Measurements from ENCODE around the gene HTR6.

The HTR6 gene

DNA sequence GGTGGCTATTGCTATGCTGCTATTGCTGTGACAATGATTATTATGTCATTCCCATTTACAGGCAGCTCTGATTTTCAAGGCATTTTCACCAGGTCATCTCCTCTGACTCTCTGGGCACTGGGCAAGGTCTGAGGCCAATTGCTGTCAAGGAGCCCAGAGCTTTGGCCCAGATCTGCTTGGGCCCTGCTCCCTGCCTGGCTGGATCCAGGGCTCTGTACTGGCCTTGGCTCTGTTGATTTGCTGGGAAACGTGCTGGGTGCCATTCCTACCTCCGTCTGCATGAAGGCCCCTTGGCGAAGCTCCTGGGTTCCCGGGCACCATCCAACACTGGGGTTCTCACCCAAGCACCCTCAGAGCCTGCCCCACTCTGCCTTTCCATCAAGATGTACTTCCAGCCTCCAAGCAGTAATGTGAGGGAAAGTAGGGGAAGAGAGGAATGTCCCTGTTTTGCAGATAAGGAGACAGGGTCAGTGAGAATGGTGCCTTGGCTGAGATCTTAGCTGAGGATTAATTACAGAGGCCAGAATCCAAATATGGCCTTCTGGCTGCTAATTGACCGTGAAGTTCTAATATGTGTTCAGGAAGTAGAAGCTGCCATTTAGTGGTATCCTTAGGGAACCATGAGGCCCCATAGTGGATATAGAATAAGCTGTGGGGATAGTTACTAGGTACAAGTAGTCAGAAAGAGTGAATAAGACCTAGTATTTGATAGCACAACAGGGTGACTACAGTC is 63.9 kb downstream of the HTR6 start:
- DNase-seq: no peak

DNA sequence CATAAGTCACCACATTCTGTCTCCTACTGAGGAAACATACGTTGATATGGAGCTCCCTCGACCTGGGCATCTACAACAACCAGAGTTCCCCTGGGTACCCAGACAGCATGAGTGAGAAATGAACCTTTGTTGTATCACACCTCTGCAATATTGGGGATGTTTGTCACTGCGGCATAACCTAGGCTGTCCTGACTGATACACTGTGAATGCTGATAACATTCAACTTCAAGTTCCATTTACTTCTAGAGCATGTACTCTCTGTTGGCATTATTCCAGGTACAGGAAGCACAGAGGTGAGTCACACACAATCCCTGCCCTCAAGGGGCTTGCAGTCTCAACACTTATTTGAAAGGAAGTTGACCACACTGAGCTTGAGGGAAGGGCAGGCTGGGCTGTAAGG is 65.6 kb downstream of the HTR6 start:
- DNase-seq: no peak

Measured in activated CD4-positive, alpha-beta T cell treated with anti-CD3 and anti-CD28 coated beads for 48 hours (primary cell).